Large intestine (tissue), 3 donors: ENCODE results near the gene UNC13A. TPM values are rescaled to one million over a fixed set of nuclear protein-coding genes. Genes with fewer than 3 reads are reported as not detected.
A peak's percentile ranks its signal among the peaks of the same experiment; 100 is the strongest.

Experiments
- DNase-seq, 2 donors: peaks; one replicate each; pipeline versions ENCODE4 v3.0.0 to v3.0.0-alpha.2; 2013
- H3K27ac ChIP-seq: one replicate; pipeline ENCODE4 v1.5.1; 2013; ENCODE audit warnings: low read length
- H3K27me3 ChIP-seq: 2 replicates; pipeline ENCODE4 v1.6.1; 2013; ENCODE audit warnings: low read length; ENCODE audit not compliant: control insufficient read depth, insufficient read depth
- H3K36me3 ChIP-seq: 2 replicates; pipeline ENCODE4 v1.6.1; 2013; ENCODE audit warnings: low read length; ENCODE audit not compliant: control insufficient read depth, insufficient read depth
- H3K4me1 ChIP-seq: one replicate; pipeline ENCODE4 v1.6.1; 2013; ENCODE audit warnings: low read length; ENCODE audit not compliant: control insufficient read depth, insufficient read depth
- H3K4me3 ChIP-seq: one replicate; pipeline ENCODE4 v1.5.1; 2013; ENCODE audit warnings: low read length
- H3K9me3 ChIP-seq: one replicate; pipeline ENCODE4 v1.6.1; 2013; ENCODE audit warnings: mild to moderate bottlenecking, low read depth, low read length, moderate library complexity; ENCODE audit not compliant: control insufficient read depth
- WGBS: methylation state at CpG from one replicate; pipeline ENCODE4 v1.1.5; 2013; ENCODE audit warnings: low lambda C conversion rate; ENCODE audit not compliant: insufficient coverage; 5-methylcytosine and 5-hydroxymethylcytosine counted together
- polyA plus RNA-seq: library from polyadenylated mRNA; unstranded; fragments of 120-200 nt; gene quantifications from one replicate; pipeline ENCODE4 v1.2.1, GENCODE V29; 2013

The UNC13A gene
- polyA plus RNA-seq, 1 donor: 2.7 TPM

DNA sequence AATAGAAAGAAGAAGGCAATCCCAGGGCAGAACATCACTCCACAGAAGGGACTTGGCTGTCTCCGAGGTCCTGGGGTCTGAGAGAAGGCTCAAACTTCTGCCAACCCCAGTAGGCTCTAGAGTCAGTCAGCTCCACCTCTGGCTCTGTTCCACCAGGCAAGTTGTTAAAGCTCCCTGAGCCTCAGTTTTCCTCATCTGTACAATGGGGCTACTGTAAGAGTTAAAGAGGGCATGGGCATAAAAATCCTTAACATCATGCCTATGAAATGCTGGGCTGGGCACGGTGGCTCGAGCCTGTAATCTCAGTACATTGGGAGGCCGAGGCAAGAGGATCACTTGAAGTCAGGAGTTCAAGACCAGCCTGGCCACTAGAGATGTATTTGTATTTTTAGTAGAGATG, 5.1 kb downstream of the UNC13A start:
- no peaks in the 10 kb centered on the region for H3K36me3 ChIP-seq
- H3K27ac ChIP-seq: no peak overlapping the region
- H3K9me3 ChIP-seq: no peaks in the 10 kb centered on the region
- no peak overlapping the region for H3K4me3 ChIP-seq
- H3K27me3 ChIP-seq: peaks cover 59% of the 10 kb centered on the region
- WGBS: no CpG with 5 or more reads among the region's 4 CpGs
- no peak for DNase-seq
- H3K4me1 ChIP-seq: no peaks in the 10 kb centered on the region

DNA sequence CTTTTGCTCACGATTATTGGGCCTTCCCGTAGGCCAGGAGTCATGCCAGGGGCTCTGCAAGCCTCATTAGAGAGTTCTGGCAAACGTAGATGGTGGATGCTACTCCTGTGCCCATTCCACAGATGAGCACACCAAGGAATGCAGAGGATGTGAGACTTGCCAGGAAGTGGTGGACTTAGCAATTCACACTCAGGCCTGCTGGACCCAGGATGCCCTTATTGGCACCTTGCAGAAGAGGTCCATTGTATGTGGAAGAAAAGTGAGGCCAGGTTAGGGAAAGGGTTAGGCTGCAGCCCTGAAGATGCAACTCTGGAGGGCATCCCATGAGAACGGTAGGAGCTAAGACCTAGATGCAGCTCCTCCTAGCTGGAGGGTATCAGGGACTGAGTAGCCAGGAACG, 5.9 kb downstream of the UNC13A start:
- peaks cover 51% of the 10 kb centered on the region for H3K27me3 ChIP-seq
- no peaks in the 10 kb centered on the region for H3K9me3 ChIP-seq
- H3K27ac ChIP-seq: no peak overlapping the region
- H3K4me1 ChIP-seq: no peaks in the 10 kb centered on the region
- no peak for DNase-seq
- no peak overlapping the region for H3K4me3 ChIP-seq
- no CpG with 5 or more reads among the region's 5 CpGs for WGBS
- no peaks in the 10 kb centered on the region for H3K36me3 ChIP-seq

DNA sequence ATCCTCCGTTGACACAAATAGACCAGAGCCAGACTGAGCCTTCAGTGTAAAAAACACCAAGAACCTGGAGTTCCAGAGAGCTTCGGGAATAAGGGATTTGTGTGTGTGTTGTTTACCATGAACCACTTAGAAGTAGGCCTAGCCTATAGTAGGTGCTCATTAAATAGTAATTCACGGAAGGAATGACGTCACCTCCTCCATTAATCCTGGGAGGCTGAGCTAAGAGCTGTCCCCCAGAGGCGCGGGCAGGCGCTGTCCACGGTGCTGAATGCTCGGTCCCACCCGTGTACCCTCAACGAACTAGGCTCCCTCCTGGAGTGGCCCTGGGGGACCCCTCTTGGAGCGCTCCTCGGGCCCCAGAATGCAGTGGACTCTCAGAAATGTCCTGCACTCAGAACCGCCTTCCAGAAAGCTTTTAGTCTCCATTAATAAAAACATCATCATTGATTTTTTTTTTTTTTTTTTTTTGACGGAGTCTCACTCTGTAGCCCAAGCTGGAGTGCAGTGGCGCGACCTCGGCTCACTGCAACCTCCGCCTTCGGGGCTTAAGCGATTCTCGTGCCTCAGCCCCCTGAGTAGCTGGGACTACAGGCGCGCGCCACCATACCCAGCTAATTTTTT, 6.5 kb downstream of the UNC13A start:
- DNase-seq: peak in 1 of 2 donors; percentile 10
- WGBS: 83% methylated on average over 1 of the region's 25 CpGs
- Histone ChIP-seq H3K36me3 (no peaks in the 10 kb centered on the region), H3K9me3 (no peaks in the 10 kb centered on the region), H3K4me1 (no peaks in the 10 kb centered on the region), H3K4me3 (no peak overlapping the region), H3K27ac (no peak overlapping the region), H3K27me3 (peaks cover 45% of the 10 kb centered on the region)

DNA sequence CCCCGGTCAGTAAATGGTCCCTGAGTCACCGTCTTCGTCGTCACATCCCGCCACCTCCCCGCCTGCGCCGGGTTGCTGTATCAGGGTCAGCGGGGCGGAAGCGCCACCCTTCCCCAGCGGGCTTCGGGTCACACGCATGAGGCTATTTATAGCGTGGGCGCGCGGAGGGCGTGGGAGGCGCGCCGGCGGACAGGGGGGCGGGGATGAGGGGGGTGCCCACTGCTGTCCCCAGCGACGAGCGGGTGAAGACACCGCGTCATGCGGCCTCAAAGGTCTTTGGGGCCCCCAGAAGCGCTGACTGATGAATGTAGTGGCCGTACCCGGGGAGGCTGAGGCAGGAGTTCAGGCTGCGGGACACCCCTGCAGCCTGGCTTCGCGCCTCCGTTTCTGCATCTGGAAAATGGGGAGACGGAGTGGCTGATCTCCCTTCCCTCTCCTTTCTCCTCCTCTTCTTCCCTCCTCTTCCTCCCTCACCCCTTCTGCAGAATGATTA, 7.9 kb downstream of the UNC13A start:
- H3K27ac ChIP-seq: no peak overlapping the region
- WGBS: no CpG with 5 or more reads among the region's 38 CpGs
- H3K9me3 ChIP-seq: no peaks in the 10 kb centered on the region
- no peaks in the 10 kb centered on the region for H3K36me3 ChIP-seq
- H3K4me1 ChIP-seq: no peaks in the 10 kb centered on the region
- no peak overlapping the region for H3K4me3 ChIP-seq
- H3K27me3 ChIP-seq: peaks cover 32% of the 10 kb centered on the region
- DNase-seq: peak; percentile 35 to 45

DNA sequence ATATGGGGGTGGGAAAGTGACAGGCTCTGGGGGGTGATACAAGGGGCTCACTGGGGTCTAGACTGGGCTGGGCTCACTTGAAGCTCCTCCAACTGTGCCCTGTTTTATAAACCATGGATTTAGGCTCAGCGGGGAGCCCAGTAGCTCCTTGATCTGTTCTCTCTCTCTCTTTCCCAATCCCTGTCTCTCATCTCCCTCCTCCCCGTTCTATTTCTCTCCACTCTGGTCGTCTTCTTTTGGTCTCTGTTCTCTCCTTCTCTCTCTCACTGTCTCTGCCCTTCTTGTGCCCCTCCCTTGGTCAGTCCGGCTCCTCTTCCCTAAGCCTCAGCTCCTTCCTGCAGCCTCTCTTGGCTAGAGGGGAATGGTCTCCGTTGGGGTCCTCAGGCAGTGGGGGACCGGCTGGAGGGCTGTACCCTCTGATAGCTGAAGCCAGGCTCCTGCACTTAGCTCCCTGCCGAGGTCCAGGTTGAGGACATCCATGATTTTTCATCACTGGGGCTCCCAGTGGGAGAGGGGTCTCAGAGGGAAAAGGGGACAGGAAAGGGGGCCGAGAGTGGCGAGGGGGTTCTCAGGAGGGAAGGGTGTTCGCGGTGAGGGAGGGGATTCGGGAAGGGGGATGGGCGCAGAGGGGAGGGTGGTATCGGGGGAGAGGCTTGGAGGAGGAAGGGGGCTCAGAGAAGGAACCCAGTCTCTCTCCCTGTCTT, 8.5 kb downstream of the UNC13A start:
- Histone ChIP-seq H3K27ac (no peak overlapping the region), H3K27me3 (peaks cover 28% of the 10 kb centered on the region), H3K9me3 (no peaks in the 10 kb centered on the region), H3K36me3 (no peaks in the 10 kb centered on the region), H3K4me3 (no peak overlapping the region), H3K4me1 (no peaks in the 10 kb centered on the region)
- 10% methylated on average over 2 of the region's 14 CpGs for WGBS
- no peak for DNase-seq

DNA sequence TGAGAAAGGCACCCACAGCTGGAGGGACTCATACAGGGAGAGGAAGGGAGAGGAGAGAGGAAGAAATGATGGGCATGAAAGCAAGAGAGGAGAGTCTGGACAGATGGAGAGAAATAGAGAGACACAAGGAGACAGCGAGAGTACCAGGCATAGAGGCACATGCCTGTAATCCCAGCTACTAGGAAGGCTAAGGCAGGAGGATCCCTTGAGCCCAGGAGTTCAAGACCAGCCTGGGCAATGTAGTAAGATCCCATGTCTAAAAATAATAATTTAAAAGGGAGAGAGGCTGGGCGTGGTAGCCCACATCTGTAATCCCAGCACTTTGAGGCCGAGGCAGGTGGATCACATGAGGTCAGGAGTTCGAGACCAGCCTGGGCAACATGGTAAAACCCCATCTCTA, 9.3 kb downstream of the UNC13A start:
- Histone ChIP-seq H3K27me3 (peaks cover 27% of the 10 kb centered on the region), H3K9me3 (no peaks in the 10 kb centered on the region), H3K4me3 (no peak overlapping the region), H3K36me3 (no peaks in the 10 kb centered on the region), H3K27ac (no peak overlapping the region), H3K4me1 (no peaks in the 10 kb centered on the region)
- no CpG with 5 or more reads among the region's 4 CpGs for WGBS
- DNase-seq: no peak

DNA sequence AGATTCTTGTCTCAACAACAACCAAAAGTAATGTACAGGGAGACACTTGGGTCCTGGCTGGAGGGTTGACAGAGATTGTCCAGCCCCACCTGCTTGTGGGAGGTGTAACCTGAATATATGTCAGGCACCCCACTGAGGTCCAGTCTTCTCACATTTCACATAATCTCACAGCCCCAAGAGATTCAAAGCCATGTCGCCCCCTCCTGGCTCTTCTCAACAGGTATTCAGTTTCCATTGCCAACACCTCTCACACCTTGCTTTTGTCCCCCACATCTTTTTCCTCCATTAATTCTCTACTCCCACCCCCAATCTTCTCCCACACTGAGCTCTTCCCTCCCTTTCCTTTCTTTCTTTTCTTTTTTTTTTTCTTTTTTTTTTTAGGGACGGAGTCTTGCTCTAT, 11.2 kb downstream of the UNC13A start:
- Histone ChIP-seq H3K9me3 (no peaks in the 10 kb centered on the region), H3K4me1 (no peaks in the 10 kb centered on the region), H3K4me3 (no peak overlapping the region), H3K27me3 (peaks cover 26% of the 10 kb centered on the region), H3K36me3 (no peaks in the 10 kb centered on the region), H3K27ac (no peak overlapping the region)
- 38% methylated on average over 1 of the region's 2 CpGs for WGBS
- DNase-seq: no peak

DNA sequence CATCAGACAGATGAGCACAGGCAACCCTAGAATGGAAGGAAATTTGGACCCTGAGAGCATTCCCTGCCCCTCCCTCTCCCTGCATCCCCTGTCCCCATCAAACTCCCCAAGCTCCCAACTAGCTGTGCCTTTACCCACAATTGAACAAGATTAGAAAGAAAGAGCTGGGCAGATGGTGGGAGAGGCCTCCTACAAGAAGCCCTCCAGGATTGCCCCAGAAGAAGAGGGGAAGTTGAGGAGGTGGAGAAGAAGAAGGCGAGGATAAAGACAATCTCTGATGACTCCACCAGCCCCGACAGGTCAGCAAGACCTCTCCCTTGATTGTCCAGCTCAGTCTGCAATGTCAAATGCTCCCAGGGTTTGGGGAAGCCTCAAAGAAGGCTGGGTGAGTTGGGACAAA, 11.9 kb downstream of the UNC13A start:
- H3K36me3 ChIP-seq: no peaks in the 10 kb centered on the region
- no peaks in the 10 kb centered on the region for H3K4me1 ChIP-seq
- no peak for DNase-seq
- peaks cover 24% of the 10 kb centered on the region for H3K27me3 ChIP-seq
- H3K9me3 ChIP-seq: no peaks in the 10 kb centered on the region
- no CpG with 5 or more reads among the region's 2 CpGs for WGBS
- H3K27ac ChIP-seq: no peak overlapping the region
- H3K4me3 ChIP-seq: no peak overlapping the region

DNA sequence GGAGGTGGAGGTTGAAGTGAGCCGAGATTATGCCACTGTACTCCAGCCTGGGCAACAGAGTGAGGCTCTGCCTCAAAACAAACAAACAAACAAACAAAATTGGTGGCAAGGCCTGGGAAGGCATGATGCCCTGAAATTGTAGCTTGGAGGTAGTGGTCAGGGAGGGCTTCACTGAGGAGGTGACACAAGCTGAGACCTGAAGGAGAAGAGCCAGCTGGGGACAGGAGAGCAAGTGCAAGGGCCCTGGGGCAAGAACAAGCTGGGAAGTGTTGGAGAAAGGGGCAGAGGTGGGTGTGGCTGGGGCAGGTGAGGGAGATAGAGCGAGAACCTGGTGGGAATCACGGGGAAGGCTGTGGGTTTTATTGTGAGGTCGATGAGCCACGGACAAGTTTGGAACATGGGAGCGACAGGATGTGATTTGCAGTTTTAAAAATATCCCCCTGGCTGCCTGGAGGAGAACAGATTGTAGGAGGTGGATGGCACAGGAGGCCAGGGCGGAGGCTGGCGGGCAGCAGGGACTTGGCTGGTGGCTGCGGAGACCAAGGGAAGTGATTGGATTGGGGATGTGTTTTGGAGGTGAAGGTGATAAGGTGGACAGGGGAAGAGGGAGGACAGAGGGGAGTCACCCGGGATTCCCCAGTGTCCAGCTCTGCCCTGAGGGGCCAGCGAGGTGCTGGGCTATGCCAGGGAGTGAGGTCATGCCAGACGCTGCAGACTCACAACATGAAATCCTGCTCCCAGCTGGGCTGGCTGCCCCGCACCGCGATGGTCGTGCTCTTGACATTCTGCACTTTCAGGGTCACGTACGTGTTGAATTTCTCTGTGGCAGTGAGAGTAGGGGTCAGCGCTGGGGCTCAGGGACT, 14.0 kb downstream of the UNC13A start:
- H3K27ac ChIP-seq: no peak overlapping the region
- no peaks in the 10 kb centered on the region for H3K9me3 ChIP-seq
- no peaks in the 10 kb centered on the region for H3K4me1 ChIP-seq
- WGBS: no CpG with 5 or more reads among the region's 19 CpGs
- no peaks in the 10 kb centered on the region for H3K36me3 ChIP-seq
- H3K27me3 ChIP-seq: peaks cover 6% of the 10 kb centered on the region
- H3K4me3 ChIP-seq: no peak overlapping the region
- no peak for DNase-seq

DNA sequence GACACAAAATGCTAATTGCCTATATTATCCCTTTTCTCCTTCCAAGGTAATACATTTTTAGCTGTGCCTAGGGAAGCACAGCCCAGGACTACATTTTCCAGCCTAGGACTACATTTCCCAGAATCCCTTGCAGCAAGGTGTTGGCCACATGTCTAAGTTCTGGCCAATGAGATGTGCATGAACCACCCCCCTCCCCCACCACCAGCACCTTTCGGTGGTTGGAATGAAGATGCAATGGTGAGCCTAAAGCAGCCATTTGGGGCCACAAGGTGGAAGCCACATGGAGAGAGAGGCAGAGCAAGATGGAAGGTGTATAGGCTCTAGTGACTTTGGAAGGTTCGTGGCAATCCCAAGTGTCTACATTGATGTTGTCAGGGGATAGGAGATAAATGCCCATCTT, 16.2 kb downstream of the UNC13A start:
- no peaks in the 10 kb centered on the region for H3K27me3 ChIP-seq

More for the DNA sequence above, 16.2 kb downstream of the UNC13A start:
- H3K4me1 ChIP-seq: no peaks in the 10 kb centered on the region
- H3K36me3 ChIP-seq: no peaks in the 10 kb centered on the region
- no peak overlapping the region for H3K27ac ChIP-seq
- DNase-seq: no peak
- H3K9me3 ChIP-seq: no peaks in the 10 kb centered on the region
- no CpG with 5 or more reads among the region's 2 CpGs for WGBS
- H3K4me3 ChIP-seq: no peak overlapping the region
